VCaP (cell line): ENCODE measurements around the gene RLN1.
"Not testable (repeated sequence)": the region's sequence is repeated elsewhere in the genome, so short reads cannot be mapped to it uniquely, and the experiment has no call there.

ENCODE experiments used
- H3K27ac ChIP-seq: fragments of 450-650 bp; 2 replicates; pipeline ENCODE4 v1.5.1; 2017
- CTCF ChIP-seq: fragments of 450-650 bp; conservative IDR thresholded peaks from 2 replicates; pipeline ENCODE4 v1.5.1; 2017; ENCODE audit warnings: mild to moderate bottlenecking, moderate library complexity

RLN1 gene

GRCh38 chr9:5352637-5353248 is 13.1 kb upstream of the RLN1 start:
- no peak for TF ChIP-seq CTCF
- H3K27ac ChIP-seq = peak overlapping the region; percentile 53

GRCh38 chr9:5336688-5337087 is 3.0 kb downstream of the RLN1 start:
- TF ChIP-seq CTCF = no peak
- no peak overlapping the region for H3K27ac ChIP-seq

- H3K27ac ChIP-seq = not testable (repeated sequence)
Measured at GRCh38 chr9:5331276-5331675, 8.4 kb downstream of the RLN1 start.

- no peak overlapping the region for H3K27ac ChIP-seq
- TF ChIP-seq CTCF = no peak
Measured at GRCh38 chr9:5326893-5327548, 12.7 kb downstream of the RLN1 start.

- no peak overlapping the region for H3K27ac ChIP-seq
- no peak for TF ChIP-seq CTCF
Measured at GRCh38 chr9:5326187-5326586, 13.5 kb downstream of the RLN1 start.

GRCh38 chr9:5321601-5322000 is 18.1 kb downstream of the RLN1 start:
- not testable (repeated sequence) for H3K27ac ChIP-seq

- TF ChIP-seq CTCF = peak; percentile 38; the same call in 1 of the 2 replicates
- H3K27ac ChIP-seq = no peak overlapping the region
Measured at GRCh38 chr9:5321058-5321457, 18.6 kb downstream of the RLN1 start.

- not testable (repeated sequence) for H3K27ac ChIP-seq
Measured at GRCh38 chr9:5316406-5316805, 23.3 kb downstream of the RLN1 start.

- no peak overlapping the region for H3K27ac ChIP-seq
- TF ChIP-seq CTCF = no peak
Measured at GRCh38 chr9:5315187-5315923, 24.3 kb downstream of the RLN1 start.
